Naive thymus-derived CD4-positive, alpha-beta T cell (primary cell): Measurements from ENCODE around the gene EMCN. TPM values are rescaled to one million over a fixed set of nuclear protein-coding genes. Genes with fewer than 3 reads are reported as not detected.
"Not testable (repeated sequence)": the region's sequence is repeated elsewhere in the genome, so short reads cannot be mapped to it uniquely, and the experiment has no call there.

ENCODE experiments used
- ATAC-seq: fragments of 150-1000 bp; cut with Tn5 transposase; 2 replicates; pipeline ENCODE4 v1.10.0; 2021; ENCODE audit warnings: mild to moderate bottlenecking, moderate library complexity
- CTCF ChIA-PET: fragments of 350-600 bp; sonication (Branson Sonifier 250); formaldehyde crosslinking; loops from one replicate; lab custom pipeline; 2021; ENCODE audit warnings: antibody characterized with exemption; lab: Charles Lee
- POLR2A ChIA-PET: fragments of 350-600 bp; sonication (Branson Sonifier 250); formaldehyde crosslinking; loops from one replicate; lab custom pipeline; 2021; ENCODE audit warnings: antibody characterized with exemption, inconsistent platforms; lab: Charles Lee
- DNase-seq, 9 donors: peaks; one replicate each; pipeline versions ENCODE4 v3.0.0 to v3.0.0-alpha.2; 2020 to 2022; ENCODE audit warnings: mixed read lengths in 1 of 9
- H3K27ac ChIP-seq: one replicate; pipeline ENCODE4 v1.7.0; 2013; ENCODE audit warnings: mild to moderate bottlenecking, low read depth, low read length, moderate library complexity
- H3K27me3 ChIP-seq, 2 donors: one replicate each; pipeline ENCODE4 v1.7.0; 2013; ENCODE audit warnings: low read length in 2 of 2, mild to moderate bottlenecking in 2 of 2, moderate library complexity in 2 of 2; ENCODE audit not compliant: control insufficient read depth in 2 of 2, insufficient read depth in 2 of 2
- H3K36me3 ChIP-seq, 3 experiments: 1 replicate in 2 of 3; 2 replicates in 1 of 3; pipeline ENCODE4 v1.7.0; 2013; ENCODE audit warnings: low read length in 3 of 3, mild to moderate bottlenecking in 3 of 3, moderate library complexity in 1 of 3; ENCODE audit not compliant: insufficient read depth in 3 of 3, control insufficient read depth in 2 of 3
- H3K4me1 ChIP-seq, 2 donors: one replicate each; pipeline ENCODE4 v1.7.0; 2013; ENCODE audit warnings: low read length in 2 of 2, mild to moderate bottlenecking in 2 of 2, moderate library complexity in 1 of 2; ENCODE audit not compliant: control insufficient read depth in 2 of 2, insufficient read depth in 2 of 2
- H3K4me3 ChIP-seq: 2 replicates; pipeline ENCODE4 v1.7.0; 2013; ENCODE audit warnings: mild to moderate bottlenecking, low read length
- H3K9me3 ChIP-seq, 3 experiments: 1 replicate in 2 of 3; 2 replicates in 1 of 3; pipeline ENCODE4 v1.7.0; 2013; ENCODE audit warnings: low read length in 3 of 3; ENCODE audit not compliant: control insufficient read depth in 2 of 3
- H3K27ac Mint-ChIP-seq, 9 donors: one replicate each; pipeline ENCODE4 v1.8.0; 2020 to 2022; ENCODE audit warnings: mixed read lengths in 9 of 9, mild to moderate bottlenecking in 8 of 9, moderate library complexity in 5 of 9, inconsistent platforms in 2 of 9
- H3K27me3 Mint-ChIP-seq, 5 donors: one replicate each; pipeline ENCODE4 v1.8.0; 2021 to 2022; ENCODE audit warnings: mixed read lengths in 5 of 5, mild to moderate bottlenecking in 1 of 5
- H3K36me3 Mint-ChIP-seq, 5 donors: one replicate each; pipeline ENCODE4 v1.8.0; 2020 to 2022; ENCODE audit warnings: mixed read lengths in 5 of 5, mild to moderate bottlenecking in 3 of 5, inconsistent platforms in 1 of 5
- H3K4me1 Mint-ChIP-seq, 7 donors: one replicate each; pipeline ENCODE4 v1.8.0; 2020 to 2022; ENCODE audit warnings: mixed read lengths in 7 of 7, mild to moderate bottlenecking in 3 of 7, inconsistent platforms in 1 of 7
- H3K4me3 Mint-ChIP-seq, 10 donors: one replicate each; pipeline ENCODE4 v1.8.0; 2020 to 2022; ENCODE audit warnings: mild to moderate bottlenecking in 10 of 10, mixed read lengths in 10 of 10, moderate library complexity in 6 of 10, inconsistent platforms in 2 of 10
- H3K9me3 Mint-ChIP-seq, 11 donors: one replicate each; pipeline ENCODE4 v1.8.0; 2020 to 2022; ENCODE audit warnings: mixed read lengths in 11 of 11, mild to moderate bottlenecking in 4 of 11, inconsistent platforms in 1 of 11, moderate library complexity in 1 of 11
- intact Hi-C, 2 donors: fragments of 100-400 bp; cut with micrococcal nuclease; formaldehyde crosslinking; loops; one replicate each; pipeline ENCODE4 v1.15.1; 2023
- polyA plus RNA-seq, 2 donors: library from polyadenylated mRNA; unstranded; fragments of 300-500 nt; fragmentation: Illumina TruSeq; gene quantifications; one replicate each; pipeline ENCODE4 v1.2.3, GENCODE V29; 2021
- total RNA-seq, 6 experiments: library from RNA in 5 of 6; stranded (reverse) in 5 of 6; gene quantifications; 1 replicate in 5 of 6; 2 replicates in 1 of 6; pipeline ENCODE4 v1.2.3 and lab custom pipeline; 2021 to 2026

Gene EMCN
- total and polyA plus RNA-seq, 7 experiments from 2014 or later, result not detected

DNA sequence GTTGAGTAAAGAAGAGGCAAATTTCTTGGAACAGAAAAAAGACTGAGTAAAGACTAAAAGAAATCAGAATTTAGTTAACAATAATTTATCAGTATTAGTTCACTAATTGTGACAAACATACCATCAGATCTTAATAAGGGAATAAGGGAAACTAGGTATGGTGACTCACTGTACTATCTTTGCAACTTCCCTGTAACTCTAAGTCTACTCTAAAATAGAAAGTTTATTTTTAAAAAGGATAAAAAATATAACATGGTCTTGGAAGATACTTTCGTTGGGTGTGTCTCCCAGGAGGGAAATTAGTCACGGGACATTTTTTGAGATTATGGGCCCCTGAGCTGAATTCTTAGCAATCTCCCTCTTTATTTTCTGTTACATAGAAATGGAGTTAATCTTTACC, 97.3 kb downstream of the EMCN start:
- intact Hi-C loops, result loop anchor here (1.0 to 10.0 kb wide), 5 partner anchors 216 to 1844 kb away; no protein-coding TSS in a partner anchor
- POLR2A ChIA-PET, result no interaction called here

DNA sequence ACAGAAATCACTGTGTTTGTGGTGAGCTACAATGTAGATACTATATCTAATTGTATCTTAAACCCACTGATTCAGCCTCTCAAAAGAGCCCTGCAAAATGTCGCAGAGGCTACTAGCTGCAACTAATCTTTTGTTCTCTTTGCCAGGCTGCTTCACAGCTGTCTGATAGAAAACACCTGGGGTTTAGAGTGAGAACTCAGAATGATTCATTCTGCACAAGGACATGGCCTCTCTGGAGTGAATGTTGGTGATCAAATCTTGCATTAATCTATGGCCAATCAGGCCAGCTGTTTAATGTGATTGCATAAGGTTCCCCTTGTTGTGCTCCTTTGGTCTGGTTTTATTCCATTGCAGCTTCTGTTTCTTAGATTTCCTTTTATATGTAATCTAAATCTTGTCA, 100.3 kb downstream of the EMCN start:
- Mint-ChIP-seq H3K4me1 (no peaks in the 10 kb centered on the region), H3K4me3 (no peak overlapping the region), H3K27me3 (peaks cover 0 to 9% (median 0%) of the 10 kb centered on the region in 5 donors), H3K9me3 (no peaks in the 10 kb centered on the region), H3K36me3 (no peaks in the 10 kb centered on the region), H3K27ac (no peak overlapping the region)
- no peak for DNase-seq
- Histone ChIP-seq H3K4me3 (no peak overlapping the region), H3K9me3 (no peaks in the 10 kb centered on the region), H3K27ac (no peak overlapping the region), H3K36me3 (no peaks in the 10 kb centered on the region), H3K4me1 (no peaks in the 10 kb centered on the region), H3K27me3 (no peaks in the 10 kb centered on the region)
- no peak for ATAC-seq
- intact Hi-C loops, result no loop called here
- POLR2A ChIA-PET, result no interaction called here
- CTCF ChIA-PET, result no interaction called here

More for the DNA sequence above, 97.3 kb downstream of the EMCN start:
- ATAC-seq (no peak), DNase-seq (no peak)
- peaks cover 0 to 4% (median 0%) of the 10 kb centered on the region in 7 donors for H3K4me1 Mint-ChIP-seq
- no peaks in the 10 kb centered on the region for H3K9me3 ChIP-seq
- H3K9me3 Mint-ChIP-seq, result no peaks in the 10 kb centered on the region
- no peaks in the 10 kb centered on the region for H3K36me3 Mint-ChIP-seq
- H3K27me3 Mint-ChIP-seq, result peaks cover 0 to 9% (median 0%) of the 10 kb centered on the region in 5 donors
- no peak overlapping the region for H3K4me3 Mint-ChIP-seq
- no peak overlapping the region for H3K27ac Mint-ChIP-seq
- H3K27ac ChIP-seq, result no peak overlapping the region
- CTCF ChIA-PET, result no interaction called here
- H3K27me3 ChIP-seq, result no peaks in the 10 kb centered on the region
- H3K4me1 ChIP-seq, result no peaks in the 10 kb centered on the region
- no peak overlapping the region for H3K4me3 ChIP-seq
- H3K36me3 ChIP-seq, result no peaks in the 10 kb centered on the region

DNA sequence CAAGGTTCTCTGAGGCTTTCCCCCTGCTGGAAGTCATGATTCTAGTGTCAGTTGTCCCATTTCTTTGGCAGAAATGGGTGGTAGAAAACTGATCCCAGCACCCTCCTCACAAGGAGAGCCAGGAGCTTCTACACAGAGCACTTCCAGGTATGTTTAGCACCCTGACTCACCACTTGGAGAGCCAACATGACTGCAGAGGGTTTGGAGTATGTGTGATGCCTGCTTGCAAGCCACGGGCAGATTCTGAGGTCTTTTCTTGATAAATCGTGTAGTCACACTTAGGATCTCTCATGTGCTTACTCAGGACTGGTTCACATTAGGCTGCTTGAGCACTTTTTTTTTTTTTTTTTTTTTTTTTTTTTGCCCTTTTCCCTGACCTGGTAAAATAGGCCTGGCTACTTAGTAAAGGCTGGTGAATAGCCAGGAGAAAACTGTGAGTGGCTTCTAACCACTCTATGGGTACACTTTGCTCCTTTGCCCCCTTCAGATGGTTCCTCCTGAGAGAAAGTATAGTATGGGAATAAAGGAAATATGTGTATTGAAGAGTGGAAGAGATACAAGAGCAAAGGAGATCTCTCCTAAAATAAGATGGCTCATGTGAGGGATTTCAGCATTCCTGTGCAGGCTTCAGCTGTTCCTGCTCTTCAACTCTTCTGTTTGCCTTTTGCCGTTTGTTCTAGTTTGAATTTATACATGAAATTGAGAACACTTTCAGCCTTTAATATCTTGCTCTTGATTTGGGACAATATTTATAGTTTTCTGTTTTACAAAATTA, 103.6 kb downstream of the EMCN start:
- ChIA-PET POLR2A (interaction anchor here (0.6 kb wide), 1 partner anchor 18 kb away, joined by 5 read pairs; no protein-coding TSS in a partner anchor), CTCF (no interaction called here)
- no peaks in the 10 kb centered on the region for H3K27me3 ChIP-seq
- ATAC-seq (no peak), DNase-seq (no peak)
- no peak overlapping the region for H3K27ac ChIP-seq
- Mint-ChIP-seq H3K4me1 (no peaks in the 10 kb centered on the region), H3K36me3 (no peaks in the 10 kb centered on the region), H3K27me3 (peaks cover 0 to 9% (median 0%) of the 10 kb centered on the region in 5 donors), H3K4me3 (no peak overlapping the region), H3K27ac (no peak overlapping the region), H3K9me3 (no peaks in the 10 kb centered on the region)
- intact Hi-C loops, result no loop called here
- H3K4me3 ChIP-seq, result no peak overlapping the region
- no peaks in the 10 kb centered on the region for H3K4me1 ChIP-seq
- H3K36me3 ChIP-seq, result no peaks in the 10 kb centered on the region
- no peaks in the 10 kb centered on the region for H3K9me3 ChIP-seq

DNA sequence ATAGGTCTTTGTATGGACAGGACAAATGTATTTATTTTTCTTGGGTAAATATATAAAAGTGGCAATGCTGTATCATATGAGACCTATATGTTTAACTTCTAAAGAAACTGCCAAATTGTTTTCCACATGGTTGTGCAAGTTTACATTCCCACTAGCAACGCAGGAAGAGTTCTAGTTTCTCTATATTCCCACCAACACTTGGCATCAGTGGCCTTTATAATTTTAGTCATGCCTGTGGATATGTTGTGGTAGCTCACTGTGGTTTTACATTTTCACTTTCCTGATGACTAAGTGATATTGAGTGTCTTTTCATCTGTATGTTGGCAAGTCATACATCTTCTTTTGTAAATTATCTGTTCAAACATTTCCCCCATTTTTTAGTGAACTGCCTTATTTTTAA, 126.0 kb downstream of the EMCN start:
- CTCF ChIA-PET, result no interaction called here
- Histone ChIP-seq H3K36me3 (no peaks in the 10 kb centered on the region), H3K4me1 (no peaks in the 10 kb centered on the region), H3K27me3 (no peaks in the 10 kb centered on the region), H3K4me3 (no peak overlapping the region), H3K27ac (no peak overlapping the region), H3K9me3 (no peaks in the 10 kb centered on the region)
- ATAC-seq, result no peak
- no peaks in the 10 kb centered on the region for H3K36me3 Mint-ChIP-seq
- no peak overlapping the region for H3K4me3 Mint-ChIP-seq
- no peak overlapping the region for H3K27ac Mint-ChIP-seq
- peaks cover 0 to 2% (median 0%) of the 10 kb centered on the region in 7 donors for H3K4me1 Mint-ChIP-seq
- intact Hi-C loops, result no loop called here
- peaks cover 0 to 11% (median 2%) of the 10 kb centered on the region in 5 donors for H3K27me3 Mint-ChIP-seq
- DNase-seq, result no peak
- POLR2A ChIA-PET, result no interaction called here
- peaks cover 0 to 2% (median 0%) of the 10 kb centered on the region in 11 donors for H3K9me3 Mint-ChIP-seq

DNA sequence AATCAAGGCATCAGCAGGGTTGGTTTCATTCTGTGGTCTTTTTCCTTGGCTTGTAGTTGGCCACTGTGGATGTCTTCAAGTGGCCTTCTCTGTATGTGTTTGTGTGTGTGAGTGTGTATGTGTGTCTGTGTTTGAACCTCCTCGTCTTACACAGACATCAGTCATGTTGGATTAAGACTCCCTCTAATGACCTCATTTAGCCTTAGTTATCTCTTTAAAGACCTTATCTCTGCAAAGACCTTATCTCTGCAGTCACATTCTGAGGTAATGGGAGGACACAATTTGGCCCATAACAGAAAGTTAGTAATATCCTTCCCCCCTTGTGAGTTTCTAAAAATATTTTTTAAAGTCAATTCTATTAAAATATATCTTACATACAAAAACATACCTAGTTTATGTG, 126.7 kb downstream of the EMCN start:
- H3K27ac Mint-ChIP-seq, result no peak overlapping the region
- ChIA-PET POLR2A (no interaction called here), CTCF (no interaction called here)
- no peaks in the 10 kb centered on the region for H3K9me3 ChIP-seq
- H3K9me3 Mint-ChIP-seq, result peaks cover 0 to 2% (median 0%) of the 10 kb centered on the region in 11 donors
- H3K27me3 ChIP-seq, result no peaks in the 10 kb centered on the region
- DNase-seq (no peak), ATAC-seq (no peak)
- H3K36me3 ChIP-seq, result no peaks in the 10 kb centered on the region
- no peaks in the 10 kb centered on the region for H3K4me1 ChIP-seq
- no peak overlapping the region for H3K27ac ChIP-seq
- no peak overlapping the region for H3K4me3 Mint-ChIP-seq
- no peaks in the 10 kb centered on the region for H3K36me3 Mint-ChIP-seq
- no peak overlapping the region for H3K4me3 ChIP-seq
- H3K27me3 Mint-ChIP-seq, result peaks cover 0 to 8% (median 0%) of the 10 kb centered on the region in 5 donors
- intact Hi-C loops, result no loop called here
- H3K4me1 Mint-ChIP-seq, result peaks cover 0 to 2% (median 0%) of the 10 kb centered on the region in 7 donors

DNA sequence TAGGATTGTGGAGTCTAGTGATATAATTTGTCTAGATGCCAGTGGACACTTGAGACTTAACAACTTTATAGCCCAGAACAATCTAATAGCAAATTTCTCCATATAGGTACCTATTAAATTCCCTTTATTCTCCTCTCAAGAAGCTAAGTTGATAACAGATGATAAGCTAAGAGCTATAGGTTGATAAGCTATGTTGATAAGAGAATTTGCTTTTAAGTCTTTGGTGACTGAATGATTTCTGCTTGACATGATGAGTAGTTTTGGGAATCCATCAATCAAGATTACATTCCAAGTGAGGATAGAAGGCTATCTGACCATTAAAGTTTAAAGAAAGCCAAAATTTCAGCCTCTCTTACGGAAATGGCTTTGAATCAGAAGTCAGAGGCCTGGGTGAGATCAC, 131.6 kb downstream of the EMCN start:
- CTCF ChIA-PET, result no interaction called here

DNA sequence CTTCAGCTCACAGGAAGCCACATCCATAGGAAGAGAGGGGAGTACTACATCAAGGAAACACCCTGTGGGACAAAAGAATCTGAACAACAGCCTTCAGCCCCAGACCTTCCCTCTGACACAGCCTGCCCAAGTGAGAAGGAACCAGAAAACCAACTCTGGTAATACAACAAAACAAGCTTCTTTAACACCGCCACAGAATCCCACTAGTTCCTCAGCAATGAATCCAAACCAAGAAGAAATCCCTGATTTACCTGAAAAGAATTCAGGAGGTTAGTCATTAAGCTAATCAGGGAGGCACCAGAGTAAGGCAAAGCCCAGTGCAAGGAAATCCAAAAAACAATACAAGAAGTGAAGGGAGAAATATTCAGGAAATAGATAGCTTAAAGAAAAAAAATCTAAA, 137.4 kb downstream of the EMCN start:
- DNase-seq, H3K4me1 Mint-ChIP-seq, H3K36me3 ChIP-seq, H3K27me3 ChIP-seq, H3K27ac ChIP-seq, H3K36me3 Mint-ChIP-seq, H3K9me3 ChIP-seq, ATAC-seq, H3K4me1 ChIP-seq, H3K27ac Mint-ChIP-seq, H3K4me3 ChIP-seq, H3K4me3 Mint-ChIP-seq, POLR2A ChIA-PET, intact Hi-C loops: not testable (repeated sequence)
- Mint-ChIP-seq H3K27me3 (peaks cover 0 to 18% (median 12%) of the 10 kb centered on the region in 5 donors), H3K9me3 (peaks cover 0 to 13% (median 5%) of the 10 kb centered on the region in 11 donors)
- CTCF ChIA-PET, result interaction anchor here (0.9 kb wide), 1 partner anchor 21 kb away, joined by 3 read pairs; no protein-coding TSS in a partner anchor

More for the DNA sequence above, 131.6 kb downstream of the EMCN start:
- Histone ChIP-seq H3K4me1 (no peaks in the 10 kb centered on the region), H3K4me3 (no peak overlapping the region), H3K27ac (no peak overlapping the region), H3K27me3 (no peaks in the 10 kb centered on the region), H3K36me3 (no peaks in the 10 kb centered on the region), H3K9me3 (no peaks in the 10 kb centered on the region)
- no peak for DNase-seq
- peaks cover 0 to 2% (median 0%) of the 10 kb centered on the region in 7 donors for H3K4me1 Mint-ChIP-seq
- peaks cover 0 to 3% (median 0%) of the 10 kb centered on the region in 11 donors for H3K9me3 Mint-ChIP-seq
- H3K27ac Mint-ChIP-seq, result no peak overlapping the region
- no peaks in the 10 kb centered on the region for H3K27me3 Mint-ChIP-seq
- H3K36me3 Mint-ChIP-seq, result no peaks in the 10 kb centered on the region
- intact Hi-C loops, result no loop called here
- no peak overlapping the region for H3K4me3 Mint-ChIP-seq
- POLR2A ChIA-PET, result no interaction called here
- no peak for ATAC-seq
